Hindlimb muscle (tissue), 1 donor: ENCODE results near the gene ENOX2. TPM values are rescaled to one million over a fixed set of nuclear protein-coding genes. Genes with fewer than 3 reads are reported as not detected.
"Not testable (repeated sequence)": the region's sequence is repeated elsewhere in the genome, so short reads cannot be mapped to it uniquely, and the experiment has no call there.

ENCODE experiments used
- DNase-seq: peaks from one replicate; pipeline ENCODE4 v3.0.0-alpha.2; 2013
- polyA plus RNA-seq: library from polyadenylated mRNA; unstranded; fragments of 120-200 nt; gene quantifications from one replicate; pipeline ENCODE4 v1.2.1, GENCODE V29; 2013; ENCODE audit not compliant: insufficient read length

The ENOX2 gene
- 19.3 TPM for polyA plus RNA-seq

DNA sequence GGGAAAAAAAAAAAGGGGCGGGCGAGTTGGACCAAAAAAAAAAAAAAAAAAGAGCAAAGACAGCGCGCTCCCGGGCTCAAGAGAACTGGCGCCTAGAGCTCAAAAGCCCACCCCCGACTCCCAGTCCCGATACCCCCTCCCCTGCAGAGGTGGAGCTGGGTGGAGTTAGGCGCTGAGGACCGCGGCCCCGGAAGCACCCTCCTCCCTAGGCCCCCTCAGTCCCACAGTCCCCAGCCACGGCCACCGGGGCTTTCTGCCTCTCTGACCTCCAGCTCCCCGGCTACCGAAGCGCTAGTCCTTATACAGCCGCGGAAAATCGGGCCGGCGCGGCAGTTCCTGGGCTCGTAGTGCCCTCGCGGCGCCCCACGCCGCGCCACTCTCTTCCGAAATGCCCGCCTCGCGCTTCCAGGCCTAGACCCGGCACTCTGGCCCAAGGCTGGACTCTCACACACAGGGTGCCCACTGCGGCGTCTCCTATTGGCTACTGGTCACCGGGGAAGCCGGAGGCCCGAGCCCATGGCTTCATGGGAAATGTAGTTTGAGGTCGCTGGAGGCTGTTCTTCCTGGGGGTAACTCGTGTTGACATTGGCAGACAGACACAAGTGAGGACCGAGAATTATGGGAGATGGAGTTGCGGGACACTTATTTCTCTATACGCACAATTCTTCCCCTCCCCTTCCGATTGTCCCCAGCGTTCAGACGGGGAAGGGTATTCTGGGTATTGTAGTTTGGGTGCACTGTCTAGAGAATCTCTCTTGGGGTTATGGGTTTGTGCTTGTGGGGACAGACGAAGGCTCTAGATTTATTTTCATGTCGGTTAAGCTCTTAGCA lies at the start of gene ENOX2:
ENOX2 (minus strand) TSS at position 427 of the 831 bp plus-strand sequence. CDS start 199,993 bp downstream, outside the sequence.
- DNase-seq: peak; percentile 91

GRCh38 chrX:130952266-130953043 lies 49.4 kb upstream of the ENOX2 start:
- no peak for DNase-seq

- DNase-seq: no peak
These were observed 41.2 kb upstream of the ENOX2 start for GRCh38 chrX:130944230-130944629.

DNA sequence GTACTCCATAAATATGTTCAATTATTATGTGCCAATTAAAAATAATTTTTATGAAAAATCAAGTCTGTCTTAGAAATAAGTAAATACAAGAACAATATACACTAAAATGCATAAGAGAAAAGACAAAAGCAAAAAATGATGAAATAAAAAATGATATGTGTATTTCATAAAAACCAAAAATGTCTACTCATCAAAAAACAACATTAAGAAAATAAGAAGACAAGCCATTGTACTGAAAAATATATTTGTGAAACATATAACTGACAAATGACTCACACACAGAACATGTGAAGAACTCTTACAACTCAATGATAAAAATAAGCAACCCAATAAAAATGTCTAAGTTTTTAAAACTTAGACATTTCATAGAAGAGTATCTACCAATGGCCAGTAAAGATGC lies 34.1 kb upstream of the ENOX2 start:
- DNase-seq: no peak

GRCh38 chrX:130933358-130933757 lies 30.3 kb upstream of the ENOX2 start:
- no peak for DNase-seq

GRCh38 chrX:130920405-130920804 lies 17.4 kb upstream of the ENOX2 start:
- not testable (repeated sequence) for DNase-seq

DNA sequence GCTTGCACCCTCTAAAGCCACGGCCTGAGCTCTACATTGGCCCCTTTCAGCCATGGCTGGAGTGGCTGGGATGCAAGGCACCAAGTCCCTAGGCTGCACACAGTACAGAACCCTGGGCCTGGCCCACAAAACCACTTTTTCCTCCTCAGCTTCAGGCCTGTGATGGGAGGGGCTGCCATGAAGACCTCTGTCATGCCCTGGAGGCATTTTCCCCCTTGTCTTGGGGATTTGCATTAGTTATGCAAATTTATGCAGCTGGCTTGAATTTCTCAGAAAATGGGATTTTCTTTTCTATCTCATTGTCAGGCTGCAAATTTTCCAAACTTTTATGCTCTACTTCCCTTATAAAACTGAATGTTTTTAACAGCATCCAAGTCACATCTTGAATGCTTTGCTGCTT lies 16.7 kb upstream of the ENOX2 start:
- DNase-seq: not testable (repeated sequence)

GRCh38 chrX:130918498-130918897 lies 15.5 kb upstream of the ENOX2 start:
- DNase-seq: not testable (repeated sequence)

- DNase-seq: peak; percentile 39
These were observed 13.8 kb upstream of the ENOX2 start for GRCh38 chrX:130916636-130917422.

DNA sequence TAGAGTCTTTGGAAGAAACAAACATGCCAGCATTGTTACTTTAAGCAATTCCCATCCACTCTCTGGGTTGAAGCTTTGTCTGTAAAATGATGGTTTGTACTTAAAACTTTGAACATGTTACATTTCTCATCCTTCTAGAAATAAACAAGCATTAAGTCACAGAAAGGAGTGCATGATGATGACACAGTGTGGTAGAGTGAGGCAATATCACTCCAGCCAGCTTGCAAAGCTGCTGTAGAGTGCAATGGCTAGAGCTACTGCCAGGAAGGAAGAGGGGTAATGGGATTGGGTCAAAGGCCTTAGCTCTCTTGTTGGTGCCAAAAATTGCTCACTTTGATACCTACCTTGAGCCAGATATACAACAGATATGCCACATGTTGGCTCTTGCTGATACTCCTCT lies 12.3 kb upstream of the ENOX2 start:
- no peak for DNase-seq

DNA sequence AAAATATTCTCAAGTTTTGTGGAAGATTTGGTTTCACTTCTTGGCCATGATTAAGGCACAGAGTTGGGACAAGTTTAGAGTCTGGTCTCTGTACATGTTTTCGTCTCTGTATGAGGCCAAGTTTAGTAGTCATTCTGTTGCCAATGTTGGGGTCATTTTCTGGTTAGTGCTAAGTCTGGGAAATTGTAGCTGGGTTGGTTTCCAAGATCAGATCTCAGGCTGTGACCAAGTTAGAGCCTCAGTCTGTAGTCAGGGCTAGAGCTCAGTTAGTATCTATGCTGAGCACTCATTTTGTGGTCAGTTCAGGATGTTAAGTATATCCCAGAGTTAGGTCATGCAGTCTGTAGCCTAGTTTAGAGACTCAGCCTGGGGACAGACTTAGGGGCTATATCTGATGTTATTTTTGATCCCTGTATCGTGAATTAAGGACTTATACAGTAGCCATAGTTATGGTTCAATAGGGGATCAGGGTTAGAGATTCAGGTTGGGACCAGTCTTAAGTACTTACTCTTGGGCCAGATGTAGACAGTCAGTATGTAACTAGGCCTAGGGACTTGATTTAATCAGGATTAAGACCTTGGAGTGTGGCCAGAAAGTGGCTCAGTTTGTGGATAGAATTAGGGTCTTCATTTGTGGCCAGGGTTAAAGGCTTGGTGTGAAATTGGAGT lies 6.6 kb upstream of the ENOX2 start:
- no peak for DNase-seq

DNA sequence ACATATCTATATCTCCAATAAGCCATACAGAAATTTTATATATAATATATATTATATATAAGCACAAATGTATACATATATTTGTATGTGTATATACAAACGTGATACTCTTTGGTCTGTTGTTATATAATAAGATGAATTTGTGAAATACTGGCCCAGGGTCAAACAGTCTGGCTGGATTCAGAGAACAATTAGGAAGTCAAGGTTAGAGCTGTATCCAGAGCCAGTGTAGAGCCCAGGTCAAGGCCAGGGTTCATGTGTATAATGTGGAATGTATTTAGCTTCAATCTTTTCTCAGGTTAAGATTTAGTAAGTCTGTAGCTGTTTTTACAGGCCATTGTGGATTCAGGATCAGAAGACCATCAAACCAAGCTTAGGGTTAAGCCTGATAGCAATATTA lies 3.8 kb upstream of the ENOX2 start:
- no peak for DNase-seq

DNA sequence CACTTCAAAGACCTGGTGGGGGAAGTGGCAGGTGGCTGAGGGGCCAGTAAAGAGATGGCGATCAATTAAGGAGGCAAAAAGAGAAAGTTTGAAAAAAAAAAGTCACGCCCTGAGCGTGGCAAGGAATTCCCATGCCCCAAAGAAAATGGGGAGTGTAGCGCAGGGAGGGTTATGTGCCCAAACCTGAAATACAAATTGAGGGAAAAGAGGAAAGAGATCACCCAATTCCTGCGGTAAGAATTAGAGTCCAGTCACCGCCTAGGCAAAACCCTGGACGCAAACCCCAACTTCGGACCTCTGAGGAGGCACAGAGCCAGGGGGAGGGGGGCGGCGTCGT lies 595 bp downstream of the ENOX2 start:
- DNase-seq: no peak

- DNase-seq: no peak
These were observed 6.1 kb downstream of the ENOX2 start for GRCh38 chrX:130896802-130897501.

DNA sequence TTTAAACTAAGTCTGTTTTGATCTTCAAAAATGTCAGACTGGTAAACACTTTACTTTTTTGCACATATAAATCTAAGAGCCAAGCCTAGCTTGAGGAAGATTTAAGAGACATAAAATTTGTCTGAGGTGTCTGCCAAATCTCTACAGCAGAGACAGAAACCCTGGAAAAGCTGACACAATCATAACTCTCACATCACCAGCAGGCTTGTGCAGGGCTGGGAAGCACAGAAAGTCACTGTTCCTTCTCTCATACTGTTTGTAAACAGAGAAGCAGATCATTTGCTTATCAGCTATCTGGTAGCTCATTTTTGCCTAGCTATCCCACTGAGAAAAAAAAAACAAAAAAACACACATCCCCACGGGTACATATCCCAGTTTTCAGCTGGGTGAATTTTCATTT lies 7.0 kb downstream of the ENOX2 start:
- DNase-seq: peak; percentile 45

- DNase-seq: no peak
These were observed 7.7 kb downstream of the ENOX2 start for GRCh38 chrX:130895299-130895698.

DNA sequence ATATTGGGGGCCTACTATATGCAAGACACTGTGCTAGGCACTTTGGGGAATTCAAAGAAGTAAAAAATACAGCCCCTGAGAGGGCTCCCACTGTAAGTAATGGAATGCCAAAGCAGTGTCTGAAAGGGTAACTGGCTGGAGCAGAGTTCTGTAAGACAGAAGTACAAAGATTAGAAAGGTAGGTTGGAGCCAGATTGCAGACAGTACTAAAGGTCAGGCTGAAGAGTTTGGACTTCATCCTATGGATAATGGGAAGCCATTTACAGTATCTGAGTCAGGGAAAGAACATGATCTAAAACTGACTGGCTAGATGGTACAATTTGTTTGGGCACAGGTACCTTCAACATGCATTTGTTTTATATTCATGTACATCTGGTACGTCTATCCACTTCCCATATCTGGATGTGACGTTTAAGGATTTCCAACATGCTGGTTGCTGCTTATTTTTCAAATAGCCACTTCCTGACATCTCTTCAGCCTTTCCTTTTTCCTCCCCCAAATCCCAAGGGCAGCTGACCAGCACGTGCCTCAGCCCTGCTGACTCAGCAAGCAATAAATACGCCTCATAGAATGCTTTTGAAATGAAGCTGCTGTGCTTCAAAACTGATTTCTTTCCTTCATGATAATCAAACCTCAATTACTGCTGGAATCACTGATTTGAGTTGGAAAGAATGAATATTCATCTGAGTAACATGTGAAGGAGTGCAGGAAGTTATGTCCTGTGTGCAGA lies 9.5 kb downstream of the ENOX2 start:
- DNase-seq: no peak

DNA sequence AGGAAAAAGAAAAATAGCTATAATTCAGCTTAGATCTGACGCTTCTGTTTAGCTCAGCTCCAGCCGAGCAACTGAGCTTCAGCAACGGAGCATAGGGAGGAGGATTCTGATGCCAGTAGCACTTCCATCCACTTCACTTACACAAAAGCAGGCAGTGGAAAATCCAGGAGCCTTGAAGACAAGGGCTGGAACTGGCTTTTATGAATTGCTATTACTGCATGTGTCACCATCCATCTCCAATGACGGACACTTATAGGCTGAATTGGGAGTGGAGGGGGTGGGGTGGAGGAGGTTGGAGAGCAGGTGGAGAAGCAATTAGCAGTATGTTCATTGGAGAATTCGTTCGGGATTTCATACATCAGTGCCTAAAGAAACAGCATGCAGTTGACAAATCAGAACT lies 15.6 kb downstream of the ENOX2 start:
- no peak for DNase-seq

DNA sequence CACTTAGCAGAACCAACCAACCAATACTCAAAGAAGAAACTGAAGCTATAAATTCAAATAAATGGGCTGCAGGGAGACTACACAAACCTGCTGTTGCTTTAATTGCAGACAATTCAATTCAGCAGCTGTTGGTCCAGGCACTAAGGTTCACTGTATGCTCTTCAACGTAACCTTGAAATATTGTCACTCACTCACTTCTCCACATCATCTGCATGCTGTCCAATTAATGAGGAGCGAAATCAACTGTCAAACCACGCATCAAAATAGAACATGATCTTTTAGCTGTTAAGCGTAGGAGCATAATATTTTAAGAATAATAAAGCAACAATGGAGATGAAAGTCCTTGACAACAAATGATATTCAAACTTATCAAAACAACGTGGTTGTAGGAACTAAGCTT lies 17.0 kb downstream of the ENOX2 start:
- no peak for DNase-seq

- DNase-seq: no peak
These were observed 17.5 kb downstream of the ENOX2 start for GRCh38 chrX:130885508-130885907.

DNA sequence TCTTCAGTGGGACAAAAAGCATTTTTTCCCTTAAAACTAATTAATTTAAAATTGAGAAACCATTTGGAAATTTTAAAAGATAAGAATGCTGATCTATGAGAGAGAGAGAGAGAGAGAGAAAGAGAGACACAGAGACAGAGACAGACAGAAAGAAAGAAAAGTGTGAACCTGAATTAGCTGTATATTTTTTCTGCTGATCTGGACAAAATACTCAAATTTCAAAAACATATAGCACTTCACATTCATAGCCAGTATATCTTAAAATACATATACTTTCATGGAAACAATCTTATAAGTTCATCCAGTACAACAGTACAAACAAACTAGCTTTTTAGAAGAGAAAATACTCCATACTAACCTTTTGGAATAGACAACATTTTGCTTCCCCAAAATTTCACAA lies 18.4 kb downstream of the ENOX2 start:
- no peak for DNase-seq
